Neural progenitor cell (in vitro differentiated cells): ENCODE measurements around the gene HSD17B8.

ENCODE experiments used
- CTCF ChIP-seq: fragments of 200-600 bp; sonication (generic); IDR thresholded peaks from 2 replicates; pipeline ENCODE4 v1.5.1; 2017; ENCODE audit warnings: antibody characterized with exemption, mild to moderate bottlenecking
- EZH2 ChIP-seq: fragments of 200-600 bp; sonication (generic); IDR thresholded peaks from 2 replicates; pipeline ENCODE4 v1.6.1; 2017; ENCODE audit warnings: antibody characterized with exemption, mild to moderate bottlenecking, moderate library complexity
- EZH2phosphoT487 ChIP-seq: fragments of 200-600 bp; sonication (generic); IDR thresholded peaks from 2 replicates; pipeline ENCODE4 v1.6.1; 2017; ENCODE audit warnings: antibody characterized with exemption

GRCh38 chr6:33203443-33204164 is 851 bp upstream of the HSD17B8 start:
- no peak for TF ChIP-seq EZH2
- no peak for TF ChIP-seq CTCF
- TF ChIP-seq EZH2phosphoT487: no peak
